Measurements from ENCODE around the gene RBBP8NL. TPM values are rescaled to one million over a fixed set of nuclear protein-coding genes. Genes with fewer than 3 reads are reported as not detected.

Gene RBBP8NL
- total RNA-seq, 1 experiment from 2014 or later = 6.2 TPM

GRCh38 chr20:62394248-62395245 is 32.8 kb downstream of the RBBP8NL start:
- CTCF ChIA-PET = no interaction called here
- Mint-ChIP-seq H3K4me3 (ENCODE audit: low read depth, unreplicated experiment) (no peak overlapping the region), H3K27me3 (ENCODE audit: unreplicated experiment) (no peaks in the 10 kb centered on the region), H3K36me3 (ENCODE audit: insufficient read depth, unreplicated experiment) (peaks cover 66% of the 10 kb centered on the region), H3K27ac (ENCODE audit: unreplicated experiment) (no peak overlapping the region), H3K4me1 (ENCODE audit: low read depth, unreplicated experiment) (peaks cover 7% of the 10 kb centered on the region), H3K9me3 (ENCODE audit: low read depth, unreplicated experiment) (peaks cover 4% of the 10 kb centered on the region)
- intact Hi-C loops (cut with micrococcal nuclease; ENCODE audit: unreplicated experiment) = no loop called here
- no peak for DNase-seq
- no TSS peak for BruUV-seq (replicated peaks)
- TF ChIP-seq CTCF (IDR thresholded peaks at IDR 0.05; ENCODE audit: unreplicated experiment) = no peak

- CTCF ChIA-PET = no interaction called here
- no peak overlapping the region for H3K27ac Mint-ChIP-seq (ENCODE audit: unreplicated experiment)
- peaks cover 10% of the 10 kb centered on the region for H3K4me1 Mint-ChIP-seq (ENCODE audit: low read depth, unreplicated experiment)
- H3K9me3 Mint-ChIP-seq (ENCODE audit: low read depth, unreplicated experiment) = peaks cover 4% of the 10 kb centered on the region
- BruUV-seq (replicated peaks) = no TSS peak
- DNase-seq = no peak
- no peak overlapping the region for H3K4me3 Mint-ChIP-seq (ENCODE audit: low read depth, unreplicated experiment)
- peaks cover 73% of the 10 kb centered on the region for H3K36me3 Mint-ChIP-seq (ENCODE audit: insufficient read depth, unreplicated experiment)
- intact Hi-C loops (cut with micrococcal nuclease; ENCODE audit: unreplicated experiment) = no loop called here
- TF ChIP-seq CTCF (IDR thresholded peaks at IDR 0.05; ENCODE audit: unreplicated experiment) = no peak
- H3K27me3 Mint-ChIP-seq (ENCODE audit: unreplicated experiment) = no peaks in the 10 kb centered on the region
Observed at GRCh38 chr20:62393830-62394229, 33.5 kb downstream of the RBBP8NL start.

DNA sequence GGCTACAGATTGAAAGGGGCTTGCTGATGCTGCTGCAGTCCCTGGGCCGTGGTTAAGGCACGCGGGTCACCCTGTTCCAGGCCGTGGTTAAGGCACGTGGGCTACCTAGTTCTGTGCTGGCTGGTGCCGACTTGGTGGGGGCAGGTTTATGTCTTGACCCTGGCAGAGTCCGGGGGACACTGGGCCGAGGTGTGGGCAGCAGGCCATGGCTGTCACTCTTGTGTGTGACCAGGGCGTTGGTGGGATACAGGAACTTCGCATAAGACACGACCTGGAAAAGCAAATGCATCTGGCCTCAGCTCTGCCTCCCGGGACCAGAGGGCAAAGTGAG is 34.0 kb downstream of the RBBP8NL start:
- Mint-ChIP-seq H3K4me1 (ENCODE audit: low read depth, unreplicated experiment) (peaks cover 16% of the 10 kb centered on the region), H3K27ac (ENCODE audit: unreplicated experiment) (no peak overlapping the region), H3K9me3 (ENCODE audit: low read depth, unreplicated experiment) (peaks cover 4% of the 10 kb centered on the region), H3K4me3 (ENCODE audit: low read depth, unreplicated experiment) (no peak overlapping the region), H3K27me3 (ENCODE audit: unreplicated experiment) (no peaks in the 10 kb centered on the region), H3K36me3 (ENCODE audit: insufficient read depth, unreplicated experiment) (peaks cover 77% of the 10 kb centered on the region)
- no TSS peak for BruUV-seq (replicated peaks)
- no peak for DNase-seq
- intact Hi-C loops (cut with micrococcal nuclease; ENCODE audit: unreplicated experiment) = no loop called here
- no peak for TF ChIP-seq CTCF (IDR thresholded peaks at IDR 0.05; ENCODE audit: unreplicated experiment)
- CTCF ChIA-PET = no interaction called here

DNA sequence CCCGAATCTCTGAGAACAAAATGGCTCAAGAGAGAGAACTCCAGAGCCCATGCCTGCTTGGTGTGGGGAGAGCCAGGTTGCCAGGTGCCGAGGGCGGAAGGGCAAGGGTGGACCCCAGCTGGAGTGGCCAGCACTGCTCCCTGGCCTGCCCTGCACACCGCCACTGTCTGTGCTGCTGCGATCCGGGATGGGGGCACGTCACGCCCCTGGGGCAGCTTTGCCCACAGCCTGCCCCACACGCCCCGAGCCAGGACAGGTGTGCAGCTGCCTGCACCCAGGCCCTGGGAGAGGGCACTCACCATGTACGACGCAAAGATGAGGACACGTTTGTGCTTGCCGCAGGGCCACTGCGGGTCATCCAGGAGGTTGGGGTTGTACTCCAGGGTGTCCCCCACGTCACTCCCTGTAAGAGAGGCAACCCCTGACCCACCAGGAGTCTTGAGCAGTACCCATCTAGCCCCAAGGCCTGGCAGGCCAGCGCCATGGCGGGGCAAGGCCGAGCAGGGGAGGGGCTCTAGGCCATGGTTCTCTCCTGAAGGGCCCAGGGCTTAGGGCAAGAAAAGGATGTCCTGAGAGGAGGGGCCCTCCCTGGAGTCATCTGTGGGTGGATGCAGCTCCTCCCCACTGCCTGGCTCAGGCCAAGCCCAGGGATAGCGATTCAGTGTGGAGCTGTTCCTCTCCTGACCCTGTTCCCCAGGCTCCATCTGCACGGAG is 34.6 kb downstream of the RBBP8NL start:
- TF ChIP-seq CTCF (IDR thresholded peaks at IDR 0.05; ENCODE audit: unreplicated experiment) = no peak
- peaks cover 21% of the 10 kb centered on the region for H3K4me1 Mint-ChIP-seq (ENCODE audit: low read depth, unreplicated experiment)
- BruUV-seq (replicated peaks) = no TSS peak
- CTCF ChIA-PET = no interaction called here
- H3K9me3 Mint-ChIP-seq (ENCODE audit: low read depth, unreplicated experiment) = no peaks in the 10 kb centered on the region
- H3K27ac Mint-ChIP-seq (ENCODE audit: unreplicated experiment) = no peak overlapping the region
- no peaks in the 10 kb centered on the region for H3K27me3 Mint-ChIP-seq (ENCODE audit: unreplicated experiment)
- peaks cover 77% of the 10 kb centered on the region for H3K36me3 Mint-ChIP-seq (ENCODE audit: insufficient read depth, unreplicated experiment)
- intact Hi-C loops (cut with micrococcal nuclease; ENCODE audit: unreplicated experiment) = no loop called here
- no peak overlapping the region for H3K4me3 Mint-ChIP-seq (ENCODE audit: low read depth, unreplicated experiment)
- no peak for DNase-seq

Measured in Calu3 (cell line).